GM18870 (cell line): ENCODE measurements around the gene HIPK3.
"Not testable (repeated sequence)": the region's sequence is repeated elsewhere in the genome, so short reads cannot be mapped to it uniquely, and the experiment has no call there.

Experiments used
- ATAC-seq: cut with Tn5 transposase; IDR thresholded peaks from one replicate; pipeline ENCODE4 v1.9.1; 2021; ENCODE audit warnings: moderate library complexity; ENCODE audit not compliant: unreplicated experiment

The HIPK3 gene

GRCh38 chr11:33257160-33257896 lies at the start of gene HIPK3:
Gene HIPK3, plus strand, starts transcription at chr11:33257381.
- ATAC-seq = peak; percentile 31

DNA sequence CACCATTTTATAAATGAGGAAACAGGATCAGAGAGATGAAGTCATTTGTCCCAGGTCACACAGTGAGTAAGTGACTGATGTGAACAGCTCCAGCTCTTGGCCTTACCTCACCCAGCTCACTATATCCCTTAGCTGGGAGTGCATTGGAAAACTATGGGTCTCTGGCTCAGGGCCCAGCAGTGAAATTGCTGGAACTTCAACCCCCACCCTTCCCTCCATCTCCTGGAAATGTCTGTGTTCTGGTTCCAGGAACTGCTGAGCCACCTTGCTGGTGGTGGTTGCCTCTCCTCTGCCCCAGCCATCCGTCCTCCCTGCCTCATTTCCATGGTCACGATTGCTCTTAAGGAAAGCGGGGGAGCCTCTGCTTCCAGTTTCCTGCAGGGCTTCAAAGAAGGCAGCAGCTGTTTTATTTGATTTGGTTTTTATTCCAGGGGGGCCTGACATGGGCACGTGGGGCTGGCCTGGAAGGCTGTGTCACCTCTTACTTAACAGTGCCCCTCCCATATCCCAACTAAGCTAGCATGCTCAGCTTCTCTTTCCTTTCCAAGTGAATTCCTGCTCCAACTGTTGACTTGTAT lies 49.7 kb upstream of the HIPK3 start:
- ATAC-seq = no peak

GRCh38 chr11:33208150-33208549 lies 49.0 kb upstream of the HIPK3 start:
- ATAC-seq = no peak

- ATAC-seq = no peak
Observed at GRCh38 chr11:33211153-33211552, 46.0 kb upstream of the HIPK3 start.

DNA sequence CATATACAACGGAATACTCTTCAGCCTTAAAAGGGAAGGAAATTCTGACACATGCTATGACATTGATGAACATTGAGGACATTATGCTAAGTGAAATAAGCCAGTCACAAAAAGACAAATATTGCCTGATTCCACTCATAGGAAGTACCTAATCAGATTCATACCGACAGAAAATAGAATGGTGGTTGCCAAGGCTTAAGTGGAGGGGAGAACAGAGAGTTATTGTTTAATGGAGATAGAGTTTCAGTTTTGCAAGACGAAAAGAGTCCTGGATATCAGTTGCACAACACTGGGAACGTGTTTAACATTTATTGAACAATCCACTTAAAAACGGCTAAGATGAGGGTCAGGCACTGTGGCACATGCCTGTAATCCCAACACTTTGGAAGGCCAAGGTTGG lies 45.6 kb upstream of the HIPK3 start:
- no peak for ATAC-seq

DNA sequence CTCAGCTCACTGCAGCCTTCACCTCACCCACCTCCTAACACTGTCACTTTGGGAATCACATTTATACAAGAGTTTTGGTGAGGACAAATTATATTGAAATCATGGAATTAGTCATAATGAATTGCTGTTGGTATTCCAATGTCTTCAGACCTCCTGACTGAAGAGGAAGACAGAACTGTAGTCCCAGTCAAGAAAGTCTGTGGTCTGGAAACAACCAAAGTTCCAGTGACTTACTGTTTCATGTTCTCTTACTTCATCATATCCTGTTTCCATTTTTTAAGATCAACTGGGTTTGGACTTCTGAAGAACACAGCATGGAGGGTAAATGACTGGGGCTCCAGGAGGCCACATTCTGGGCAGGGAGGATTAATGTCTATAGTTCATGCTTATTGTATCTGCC lies 43.0 kb upstream of the HIPK3 start:
- ATAC-seq = no peak

- ATAC-seq = no peak
Observed at GRCh38 chr11:33214767-33215166, 42.4 kb upstream of the HIPK3 start.

DNA sequence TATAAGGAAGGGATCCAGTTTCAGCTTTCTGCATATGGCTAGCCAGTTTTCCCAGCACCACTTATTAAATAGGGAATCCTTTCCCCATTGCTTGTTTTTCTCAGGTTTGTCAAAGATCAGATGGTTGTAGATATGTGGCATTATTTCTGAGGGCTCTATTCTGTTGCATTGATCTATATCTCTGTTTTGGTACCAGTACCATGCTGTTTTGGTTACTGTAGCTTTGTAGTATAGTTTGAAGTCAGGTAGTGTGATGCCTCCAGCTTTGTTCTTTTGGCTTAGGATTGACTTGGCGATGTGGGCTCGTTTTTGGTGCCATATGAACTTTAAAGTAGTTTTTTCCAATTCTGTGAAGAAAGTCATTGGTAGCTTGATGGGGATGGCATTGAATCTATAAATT lies 40.5 kb upstream of the HIPK3 start:
- ATAC-seq = not testable (repeated sequence)

DNA sequence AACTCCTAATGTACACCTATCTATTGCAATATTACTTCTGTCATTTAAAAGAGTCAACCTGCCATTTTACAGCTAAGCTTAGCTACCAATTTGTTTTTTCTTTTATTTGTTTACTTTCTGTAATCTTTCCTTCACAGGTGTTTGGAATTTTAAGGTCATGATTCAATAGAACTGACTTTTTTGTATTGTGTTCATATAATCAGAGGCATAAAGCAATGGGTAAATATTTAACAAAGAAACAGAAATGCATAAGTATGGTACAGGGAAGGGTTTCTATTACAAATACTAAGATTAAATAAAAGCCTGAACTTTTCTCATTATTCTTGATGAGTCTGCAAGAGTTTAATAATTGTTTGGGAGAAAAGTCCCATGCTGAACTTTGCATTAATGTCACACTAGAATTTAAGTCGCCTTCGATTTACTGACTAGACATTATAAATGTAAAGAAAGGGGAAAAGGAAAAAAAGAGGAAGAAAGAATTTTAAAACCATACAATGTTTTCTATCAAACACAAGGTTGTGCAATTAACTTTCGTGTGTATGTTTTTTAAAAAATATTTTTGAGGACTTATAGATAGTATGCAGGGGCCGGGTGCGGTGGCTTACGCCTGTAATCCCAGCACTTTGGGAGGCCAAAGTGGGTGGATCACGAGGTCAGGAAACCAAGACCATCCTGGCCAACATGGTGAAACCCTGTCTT lies 35.0 kb upstream of the HIPK3 start:
- no peak for ATAC-seq

DNA sequence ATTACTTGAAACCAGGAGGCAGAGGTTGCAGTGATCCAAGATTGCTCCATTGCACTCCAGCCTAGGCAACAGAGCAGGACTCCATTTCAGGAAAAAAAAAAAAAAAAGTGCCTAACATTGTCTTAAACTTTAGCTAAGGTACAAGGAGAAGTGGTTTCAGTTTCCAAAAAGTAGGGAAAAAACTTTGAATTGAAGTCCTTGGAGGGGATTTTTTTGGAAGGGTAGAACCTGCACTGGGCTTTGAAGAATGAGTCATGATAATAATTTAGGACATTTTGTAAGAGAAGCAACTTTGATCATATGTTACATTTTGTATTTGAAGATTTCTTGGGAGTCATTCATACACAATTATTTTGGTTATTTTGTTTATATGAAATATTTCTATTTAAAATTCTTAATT lies 31.8 kb upstream of the HIPK3 start:
- no peak for ATAC-seq

DNA sequence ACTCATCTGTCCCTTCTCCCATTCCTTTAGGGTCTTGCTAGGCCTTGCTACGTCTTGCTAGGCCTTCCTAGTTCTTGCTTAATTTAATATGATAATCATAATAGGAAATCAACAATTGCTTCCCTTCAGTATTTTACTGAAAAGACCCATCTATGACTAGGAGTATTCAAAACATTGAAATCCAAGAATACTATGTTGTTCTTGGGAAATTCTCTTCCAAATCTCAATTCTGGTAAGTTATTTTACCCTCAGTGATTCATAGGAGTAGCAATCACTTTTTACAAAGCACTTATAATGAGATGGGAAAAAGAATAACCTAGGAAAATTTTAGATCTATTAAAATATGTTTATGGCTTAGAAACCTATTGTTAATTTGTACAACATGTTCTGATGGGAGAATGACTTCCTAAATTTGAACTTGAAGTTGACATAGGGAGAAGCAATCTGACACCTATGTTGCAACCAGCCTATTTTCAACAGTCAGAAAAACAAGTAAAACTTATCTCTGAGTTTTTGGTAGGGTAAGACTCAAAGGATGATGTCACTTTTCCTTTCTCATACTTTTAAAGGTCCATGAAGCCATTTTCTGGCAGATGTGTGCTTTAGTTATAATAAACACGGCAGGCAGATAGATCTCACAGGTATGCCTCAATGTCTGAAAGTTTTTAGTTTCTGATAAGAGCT lies 29.5 kb upstream of the HIPK3 start:
- no peak for ATAC-seq

DNA sequence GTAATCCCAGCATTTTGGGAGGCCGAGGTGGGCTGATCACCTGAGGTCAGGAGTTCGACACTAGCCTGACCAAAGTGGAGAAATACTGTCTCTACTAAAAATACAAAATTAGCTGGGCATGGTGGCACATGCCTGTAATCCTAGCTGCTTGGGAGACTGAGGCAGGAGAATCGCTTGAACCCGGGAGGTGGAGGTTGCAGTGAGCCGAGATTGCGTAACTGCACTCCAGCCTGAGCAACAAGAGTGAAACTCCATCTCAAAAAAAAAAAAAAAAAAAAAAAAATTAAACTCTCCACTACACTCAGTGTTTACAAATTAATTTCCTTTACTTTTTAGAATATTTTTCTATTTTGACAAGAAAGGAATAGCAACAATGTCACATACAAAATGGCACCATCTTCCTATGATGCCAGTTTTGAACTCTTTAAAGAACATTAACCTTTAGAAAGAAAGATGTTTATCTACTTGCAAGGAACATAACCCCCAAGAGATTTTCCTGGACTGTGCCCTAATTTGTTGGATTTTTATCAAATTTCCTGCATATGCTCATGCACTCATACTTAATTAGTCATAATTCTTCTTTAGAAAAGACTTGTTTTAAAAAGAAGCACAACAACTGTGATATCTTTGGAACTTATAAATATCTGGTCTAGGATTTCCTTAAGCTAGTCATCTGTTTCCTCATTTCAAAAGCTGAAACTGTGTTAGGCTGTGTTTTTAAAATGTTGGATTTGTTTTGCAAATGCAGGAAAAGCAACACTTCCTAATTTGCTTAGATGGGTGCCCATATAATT lies 22.6 kb upstream of the HIPK3 start:
- ATAC-seq = no peak

- no peak for ATAC-seq
Observed at GRCh38 chr11:33237039-33237597, 20.1 kb upstream of the HIPK3 start.

- no peak for ATAC-seq
Observed at GRCh38 chr11:33242575-33242974, 14.6 kb upstream of the HIPK3 start.

- not testable (repeated sequence) for ATAC-seq
Observed at GRCh38 chr11:33243654-33244053, 13.5 kb upstream of the HIPK3 start.

DNA sequence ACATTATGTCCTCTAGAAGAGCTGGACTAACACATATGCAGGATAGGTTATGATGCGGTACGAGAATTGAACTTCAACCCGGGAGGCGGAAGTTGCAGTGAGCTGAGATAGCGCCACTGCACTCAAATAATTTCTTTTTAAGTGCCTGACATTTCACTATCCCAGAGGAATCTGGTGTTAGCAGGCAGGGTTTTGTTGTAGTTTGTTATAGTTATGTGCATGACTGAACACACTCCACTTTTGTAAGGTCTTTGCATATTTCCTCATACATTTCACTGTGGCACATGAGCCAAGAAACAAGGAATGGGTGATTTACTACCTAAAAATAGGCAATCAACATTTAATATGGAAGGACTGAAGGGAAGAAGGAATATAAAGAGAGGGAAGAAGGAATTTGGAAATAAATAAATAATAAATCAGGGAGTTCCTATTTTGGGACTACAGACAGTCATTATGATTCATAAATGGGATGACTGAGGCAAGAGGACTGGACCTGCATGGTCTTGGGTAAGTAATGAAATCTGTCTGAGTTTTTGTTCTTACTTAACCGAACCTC lies 8.7 kb upstream of the HIPK3 start:
- no peak for ATAC-seq

DNA sequence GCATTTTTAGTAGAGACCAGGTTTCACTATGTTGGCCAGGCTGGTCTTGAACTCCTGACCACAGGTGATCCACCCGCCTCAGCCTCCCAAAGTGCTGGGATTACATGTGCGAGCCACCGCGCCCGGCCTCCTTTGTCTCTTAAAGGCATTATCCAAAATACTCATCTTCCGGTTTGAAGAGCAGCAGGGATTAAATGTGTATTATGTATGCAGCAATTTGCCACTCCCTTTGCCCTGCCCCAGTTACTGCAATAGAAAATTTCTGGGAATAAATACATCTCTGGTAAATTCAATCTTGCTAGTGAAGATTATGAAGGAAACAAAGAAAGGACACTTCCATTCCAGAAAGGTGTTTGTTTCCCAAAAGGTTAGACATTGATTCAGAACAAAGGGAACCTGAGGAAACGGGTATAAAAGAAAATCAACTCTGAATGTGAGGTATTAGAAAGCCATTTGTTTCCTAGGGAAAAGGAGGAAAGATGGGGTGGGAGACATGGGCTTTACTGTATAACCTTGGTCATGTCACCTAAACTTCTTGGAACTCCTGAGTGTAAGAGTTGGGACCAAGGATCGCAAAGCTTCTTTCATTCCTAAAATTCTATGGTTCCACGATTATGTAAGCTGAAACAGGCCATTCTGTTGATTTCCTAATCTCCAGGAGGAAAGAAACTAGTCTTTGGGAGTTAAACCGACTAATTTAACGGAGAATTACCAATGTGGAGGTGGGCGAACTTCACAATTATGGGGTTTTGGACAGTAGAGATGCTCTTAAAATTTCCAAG lies 959 bp upstream of the HIPK3 start:
- no peak for ATAC-seq

DNA sequence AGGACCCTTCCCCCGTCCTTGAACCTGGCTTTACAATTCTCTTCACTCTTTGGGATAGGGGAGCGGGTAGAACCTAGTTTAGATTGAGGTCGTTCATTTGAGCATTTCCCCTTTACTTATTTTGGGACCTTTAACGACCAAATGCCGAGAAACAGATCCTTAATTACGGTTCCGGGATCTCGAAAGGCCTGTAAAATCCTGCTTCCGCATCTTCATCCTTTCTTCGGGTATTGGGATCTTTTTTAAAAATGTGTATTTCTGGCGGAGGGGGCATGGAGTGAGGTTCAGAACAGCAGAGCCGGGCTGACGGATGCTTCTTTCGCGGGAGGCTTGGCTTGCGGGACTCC lies 395 bp upstream of the HIPK3 start:
- ATAC-seq = no peak

- peak; percentile 31 for ATAC-seq
Observed at GRCh38 chr11:33257897-33258630, 883 bp downstream of the HIPK3 start.
